Sigmoid colon (tissue), 4 donors: Measurements from ENCODE around the gene ZNF232.

Experiments used
- CTCF ChIP-seq, 4 experiments: fragments of 450-650 bp in 3 of 4; fragments of 200-600 bp in 1 of 4; IDR thresholded peaks; one replicate each; pipeline ENCODE4 v1.5.1; 2016 to 2019; ENCODE audit warnings: antibody characterized with exemption in 4 of 4, mild to moderate bottlenecking in 3 of 4, moderate library complexity in 2 of 4
- POLR2A ChIP-seq, 2 donors: fragments of 450-650 bp; IDR thresholded peaks; one replicate each; pipeline ENCODE4 v1.6.1; 2016; ENCODE audit warnings: antibody characterized with exemption in 2 of 2, mild to moderate bottlenecking in 2 of 2, moderate library complexity in 2 of 2
- POLR2AphosphoS5 ChIP-seq, 4 donors: sonication (generic); formaldehyde crosslinking; IDR thresholded peaks; one replicate each; pipeline ENCODE4 v1.6.1; 2017; ENCODE audit warnings: antibody characterized with exemption in 4 of 4

- no peak for TF ChIP-seq CTCF (IDR thresholded peaks at IDR 0.05)
- TF ChIP-seq POLR2A (IDR thresholded peaks at IDR 0.05), result no peak
- TF ChIP-seq POLR2AphosphoS5 (IDR thresholded peaks at IDR 0.05), result no peak
Measured at GRCh38 chr17:5118219-5118618, 6.5 kb upstream of the ZNF232 start.
